ENCODE measurements around the gene TAS2R46.

Gene TAS2R46

GRCh38 chr12:11026118-11026517, 36.0 kb downstream of the TAS2R46 start:
- Histone ChIP-seq H3K27ac (replicated peaks) (no peak overlapping the region), H3K4me3 (replicated peaks; ENCODE audit: insufficient read depth, low read length) (no peak overlapping the region), H3K27me3 (ENCODE audit: insufficient read depth, poor library complexity, severe bottlenecking) (no peaks in the 10 kb centered on the region)
- TF ChIP-seq, protein P1, sequence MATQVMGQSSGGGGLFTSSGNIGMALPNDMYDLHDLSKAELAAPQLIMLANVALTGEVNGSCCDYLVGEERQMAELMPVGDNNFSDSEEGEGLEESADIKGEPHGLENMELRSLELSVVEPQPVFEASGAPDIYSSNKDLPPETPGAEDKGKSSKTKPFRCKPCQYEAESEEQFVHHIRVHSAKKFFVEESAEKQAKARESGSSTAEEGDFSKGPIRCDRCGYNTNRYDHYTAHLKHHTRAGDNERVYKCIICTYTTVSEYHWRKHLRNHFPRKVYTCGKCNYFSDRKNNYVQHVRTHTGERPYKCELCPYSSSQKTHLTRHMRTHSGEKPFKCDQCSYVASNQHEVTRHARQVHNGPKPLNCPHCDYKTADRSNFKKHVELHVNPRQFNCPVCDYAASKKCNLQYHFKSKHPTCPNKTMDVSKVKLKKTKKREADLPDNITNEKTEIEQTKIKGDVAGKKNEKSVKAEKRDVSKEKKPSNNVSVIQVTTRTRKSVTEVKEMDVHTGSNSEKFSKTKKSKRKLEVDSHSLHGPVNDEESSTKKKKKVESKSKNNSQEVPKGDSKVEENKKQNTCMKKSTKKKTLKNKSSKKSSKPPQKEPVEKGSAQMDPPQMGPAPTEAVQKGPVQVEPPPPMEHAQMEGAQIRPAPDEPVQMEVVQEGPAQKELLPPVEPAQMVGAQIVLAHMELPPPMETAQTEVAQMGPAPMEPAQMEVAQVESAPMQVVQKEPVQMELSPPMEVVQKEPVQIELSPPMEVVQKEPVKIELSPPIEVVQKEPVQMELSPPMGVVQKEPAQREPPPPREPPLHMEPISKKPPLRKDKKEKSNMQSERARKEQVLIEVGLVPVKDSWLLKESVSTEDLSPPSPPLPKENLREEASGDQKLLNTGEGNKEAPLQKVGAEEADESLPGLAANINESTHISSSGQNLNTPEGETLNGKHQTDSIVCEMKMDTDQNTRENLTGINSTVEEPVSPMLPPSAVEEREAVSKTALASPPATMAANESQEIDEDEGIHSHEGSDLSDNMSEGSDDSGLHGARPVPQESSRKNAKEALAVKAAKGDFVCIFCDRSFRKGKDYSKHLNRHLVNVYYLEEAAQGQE (IDR thresholded peaks at IDR 0.05; ENCODE audit: insufficient replicate concordance, low read depth), result no peak
- TF ChIP-seq SPI1 (IDR thresholded peaks at IDR 0.05; ENCODE audit: borderline replicate concordance, low read depth), result no peak
- TF ChIP-seq POLR2AphosphoS5 (IDR thresholded peaks at IDR 0.05; ENCODE audit: low read depth), result no peak
- no peak for TF ChIP-seq GABPA (IDR thresholded peaks at IDR 0.05; ENCODE audit: low read depth)
- no peak for TF ChIP-seq CTCF (IDR thresholded peaks at IDR 0.05; ENCODE audit: insufficient read depth, low read length)
- no peak for DNase-seq (ENCODE audit: low read depth in 1 of 2, low spot score in 1 of 2)

DNA sequence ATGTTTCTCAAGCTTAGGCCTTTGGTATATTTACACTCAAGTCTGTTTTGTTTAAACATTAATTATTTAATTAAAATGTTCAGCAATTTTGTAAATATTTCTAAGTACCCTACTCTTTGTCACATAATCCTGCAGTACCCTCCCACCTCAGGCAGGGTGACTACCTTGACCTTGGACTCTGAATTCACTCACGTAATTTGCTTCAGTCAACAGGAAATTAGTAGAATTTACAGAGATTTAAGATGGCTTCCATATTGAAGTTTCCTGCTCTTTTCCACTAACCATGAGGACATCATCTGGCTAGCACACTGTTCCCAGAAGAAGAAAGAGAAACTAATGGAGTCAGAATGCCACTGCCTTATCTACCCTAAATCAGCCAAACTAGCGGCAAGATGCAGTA, 38.7 kb downstream of the TAS2R46 start:
- no peak overlapping the region for H3K4me3 ChIP-seq (replicated peaks; ENCODE audit: insufficient read depth, low read length)
- DNase-seq (ENCODE audit: low read depth in 1 of 2, low spot score in 1 of 2), result no peak
- TF ChIP-seq SPI1 (IDR thresholded peaks at IDR 0.05; ENCODE audit: borderline replicate concordance, low read depth) (no peak), CTCF (IDR thresholded peaks at IDR 0.05; ENCODE audit: insufficient read depth, low read length) (no peak), POLR2AphosphoS5 (IDR thresholded peaks at IDR 0.05; ENCODE audit: low read depth) (no peak), GABPA (IDR thresholded peaks at IDR 0.05; ENCODE audit: low read depth) (no peak)
- TF ChIP-seq, protein P1 (IDR thresholded peaks at IDR 0.05; ENCODE audit: insufficient replicate concordance, low read depth), result no peak
- no peaks in the 10 kb centered on the region for H3K27me3 ChIP-seq (ENCODE audit: insufficient read depth, poor library complexity, severe bottlenecking)
- H3K27ac ChIP-seq (replicated peaks), result no peak overlapping the region

GRCh38 chr12:11022520-11022919, 39.6 kb downstream of the TAS2R46 start, which contains the start of gene TAS2R19:
Gene TAS2R19, minus strand, starts transcription at chr12:11022620. Its CDS starts 49 bp downstream, at chr12:11022571.
- Histone ChIP-seq H3K4me3 (replicated peaks; ENCODE audit: insufficient read depth, low read length) (no peak within 1 kb of the TSS), H3K27ac (replicated peaks) (no peak within 1 kb of the TSS), H3K27me3 (ENCODE audit: insufficient read depth, poor library complexity, severe bottlenecking) (no peaks in the 10 kb centered on the region)
- DNase-seq (ENCODE audit: low read depth in 1 of 2, low spot score in 1 of 2), result no peak
- TF ChIP-seq CTCF (IDR thresholded peaks at IDR 0.05; ENCODE audit: insufficient read depth, low read length), result no peak
- no peak for TF ChIP-seq POLR2AphosphoS5 (IDR thresholded peaks at IDR 0.05; ENCODE audit: low read depth)
- no peak for TF ChIP-seq GABPA (IDR thresholded peaks at IDR 0.05; ENCODE audit: low read depth)
- TF ChIP-seq, protein P1 (IDR thresholded peaks at IDR 0.05; ENCODE audit: insufficient replicate concordance, low read depth), result no peak
- no peak for TF ChIP-seq SPI1 (IDR thresholded peaks at IDR 0.05; ENCODE audit: borderline replicate concordance, low read depth)
